ENCODE data around the gene ROBO1.

GRCh38 chr3:78751266-78751665 is 1016.5 kb downstream of the ROBO1 start:
- TF ChIP-seq CTCF (IDR thresholded peaks at IDR 0.05), result no peak
- TF ChIP-seq EZH2 (IDR thresholded peaks at IDR 0.05; ENCODE audit: borderline replicate concordance, insufficient read depth, low read depth, low read length, poor library complexity, severe bottlenecking), result no peak

All from B cell (primary cell).